Measurements from ENCODE around the gene CIPC. TPM values are rescaled to one million over a fixed set of nuclear protein-coding genes. Genes with fewer than 3 reads are reported as not detected.

The CIPC gene
- total and polyA plus RNA-seq, 2 donors (not counting 1 experiment from before 2014, with no cell fraction given) = 13.3 to 47.0 TPM

DNA sequence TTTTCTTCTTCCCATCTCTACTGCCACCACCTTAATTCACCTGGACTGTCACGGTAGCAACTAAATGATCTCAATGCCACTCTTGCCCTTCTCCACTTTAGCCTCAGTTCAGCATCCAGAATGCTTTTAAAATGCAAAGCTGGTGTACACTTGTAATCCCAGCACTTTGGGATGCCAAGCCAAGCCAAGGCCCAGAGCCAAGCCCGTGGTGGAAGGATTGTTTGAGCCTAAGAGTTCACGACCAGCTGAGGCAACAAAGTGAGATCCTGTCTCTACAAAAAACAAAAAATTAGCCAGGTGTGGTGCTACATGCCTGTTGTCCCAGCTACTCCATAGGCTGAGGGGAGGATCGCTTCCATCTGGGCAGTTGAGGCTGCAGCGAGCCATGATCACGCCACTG lies 5.9 kb downstream of the CIPC start:
- Histone ChIP-seq H3K4me3 (ENCODE audit: control extremely low read depth in 1 of 5, extremely low read depth in 1 of 5, insufficient read depth in 1 of 5, low read depth in 2 of 5, low read length in 4 of 5) (no peak overlapping the region), H3K4me1 (ENCODE audit: control insufficient read depth in 2 of 2, insufficient read depth in 2 of 2, low read length in 2 of 2) (peaks cover 33 to 38% of the 10 kb centered on the region in 2 donors), H3K4me2 (replicated peaks; ENCODE audit: low read depth, low read length, poor library complexity, severe bottlenecking) (no peak overlapping the region), H3K9ac (ENCODE audit: low read length) (no peak overlapping the region), H3K9me3 (ENCODE audit: control extremely low read depth in 1 of 3, control insufficient read depth in 2 of 3, insufficient read depth in 1 of 3, low read length in 2 of 3) (no peaks in the 10 kb centered on the region), H3K27ac (ENCODE audit: low read length in 2 of 2) (no peak overlapping the region), H4K20me1 (ENCODE audit: control insufficient read depth, insufficient read depth, low read length, poor library complexity, severe bottlenecking) (no peaks in the 10 kb centered on the region), H2AFZ (ENCODE audit: insufficient read depth, low read depth, low read length, poor library complexity, severe bottlenecking) (no peak overlapping the region), H3K79me2 (ENCODE audit: control insufficient read depth, insufficient read depth, low read length) (peaks cover 79% of the 10 kb centered on the region), H3K36me3 (replicated peaks in 1 of 2; ENCODE audit: control extremely low read depth in 1 of 2, control insufficient read depth in 1 of 2, extremely low read depth in 1 of 2, insufficient read depth in 2 of 2, low read length in 1 of 2) (peaks cover 0 to 29% of the 10 kb centered on the region in 2 experiments), H3K27me3 (replicated peaks in 1 of 4; ENCODE audit: control extremely low read depth in 1 of 4, control insufficient read depth in 3 of 4, insufficient read depth in 4 of 4, low read length in 3 of 4) (no peaks in the 10 kb centered on the region)
- intact Hi-C loops (cut with micrococcal nuclease) = no loop called here
- ATAC-seq (ENCODE audit: low read depth) = no peak
- H3K9me3 Mint-ChIP-seq (ENCODE audit: insufficient read depth) = no peaks in the 10 kb centered on the region
- no peak for TF ChIP-seq EZH2 (IDR thresholded peaks at IDR 0.05; ENCODE audit: borderline replicate concordance, insufficient read depth, low read depth, low read length, poor library complexity, severe bottlenecking)
- TF ChIP-seq CTCF (IDR thresholded peaks at IDR 0.05) = no peak
- H3K27ac Mint-ChIP-seq = no peak overlapping the region
- WGBS (ENCODE audit: insufficient coverage) = 100% methylated on average over 5 of the region's 6 CpGs
- DNase-seq = no peak
- H3K4me1 Mint-ChIP-seq = peaks cover 61% of the 10 kb centered on the region
- ChIA-PET CTCF (interaction anchor here (1.2 to 30.2 kb wide), 2 partner anchors 22 to 46 kb away, joined by 3 to 757 read pairs; no protein-coding TSS in a partner anchor), POLR2A (no interaction called here)
- no peak overlapping the region for H3K4me3 Mint-ChIP-seq
- H3K27me3 Mint-ChIP-seq = no peaks in the 10 kb centered on the region

DNA sequence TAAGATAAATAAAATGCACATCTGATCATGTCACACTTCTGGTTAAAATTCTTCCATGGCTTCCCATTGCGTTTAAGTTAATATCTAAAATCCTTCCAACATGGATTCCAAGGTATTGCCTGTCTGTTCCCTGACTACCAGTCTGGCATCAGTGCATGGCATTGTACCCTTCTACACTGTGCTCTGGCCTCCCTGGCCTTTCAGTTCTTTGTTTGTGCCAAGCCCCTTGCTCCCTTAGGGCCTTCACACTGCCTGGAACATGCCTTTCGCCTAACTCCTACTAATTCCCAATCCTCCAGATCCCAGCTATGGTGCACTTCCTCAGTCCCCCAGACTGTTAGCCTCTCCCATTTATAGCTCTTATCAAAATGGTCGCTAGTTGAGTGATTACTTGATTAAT lies 6.3 kb downstream of the CIPC start:
- Histone ChIP-seq H3K4me2 (replicated peaks; ENCODE audit: low read depth, low read length, poor library complexity, severe bottlenecking) (no peak overlapping the region), H3K36me3 (replicated peaks in 1 of 2; ENCODE audit: control extremely low read depth in 1 of 2, control insufficient read depth in 1 of 2, extremely low read depth in 1 of 2, insufficient read depth in 2 of 2, low read length in 1 of 2) (peaks cover 0 to 29% of the 10 kb centered on the region in 2 experiments), H2AFZ (ENCODE audit: insufficient read depth, low read depth, low read length, poor library complexity, severe bottlenecking) (no peak overlapping the region), H3K27ac (ENCODE audit: low read length in 2 of 2) (no peak overlapping the region), H4K20me1 (ENCODE audit: control insufficient read depth, insufficient read depth, low read length, poor library complexity, severe bottlenecking) (no peaks in the 10 kb centered on the region), H3K4me3 (ENCODE audit: control extremely low read depth in 1 of 5, extremely low read depth in 1 of 5, insufficient read depth in 1 of 5, low read depth in 2 of 5, low read length in 4 of 5) (no peak overlapping the region), H3K4me1 (ENCODE audit: control insufficient read depth in 2 of 2, insufficient read depth in 2 of 2, low read length in 2 of 2) (peaks cover 30 to 34% of the 10 kb centered on the region in 2 donors), H3K79me2 (ENCODE audit: control insufficient read depth, insufficient read depth, low read length) (peaks cover 74% of the 10 kb centered on the region), H3K9ac (ENCODE audit: low read length) (no peak overlapping the region), H3K9me3 (ENCODE audit: control extremely low read depth in 1 of 3, control insufficient read depth in 2 of 3, insufficient read depth in 1 of 3, low read length in 2 of 3) (no peaks in the 10 kb centered on the region), H3K27me3 (replicated peaks in 1 of 4; ENCODE audit: control extremely low read depth in 1 of 4, control insufficient read depth in 3 of 4, insufficient read depth in 4 of 4, low read length in 3 of 4) (no peaks in the 10 kb centered on the region)
- intact Hi-C loops (cut with micrococcal nuclease) = no loop called here
- no peaks in the 10 kb centered on the region for H3K9me3 Mint-ChIP-seq (ENCODE audit: insufficient read depth)
- peak overlapping the region; percentile 44 for H3K27ac Mint-ChIP-seq
- CTCF ChIA-PET = interaction anchor here (1.2 to 30.2 kb wide), 2 partner anchors 21 to 45 kb away, joined by 3 to 757 read pairs; no protein-coding TSS in a partner anchor
- H3K4me3 Mint-ChIP-seq = no peak overlapping the region
- ATAC-seq (ENCODE audit: low read depth) = no peak
- DNase-seq = no peak
- no peaks in the 10 kb centered on the region for H3K27me3 Mint-ChIP-seq
- POLR2A ChIA-PET = interaction anchor here (0.8 kb wide), 1 partner anchor 21 kb away, joined by 3 read pairs; no protein-coding TSS in a partner anchor
- no peak for TF ChIP-seq CTCF (IDR thresholded peaks at IDR 0.05)
- TF ChIP-seq EZH2 (IDR thresholded peaks at IDR 0.05; ENCODE audit: borderline replicate concordance, insufficient read depth, low read depth, low read length, poor library complexity, severe bottlenecking) = no peak
- H3K4me1 Mint-ChIP-seq = peaks cover 60% of the 10 kb centered on the region
- 100% methylated on average over 1 of the region's 3 CpGs for WGBS (ENCODE audit: insufficient coverage)

All from B cell (primary cell).